Activated CD8-positive, alpha-beta memory T cell treated with anti-CD3 and anti-CD28 coated beads, Interleukin-2, amount 50 U/mL, for 4 hours (primary cell): ENCODE measurements around the gene ASXL3.

Experiments
- DNase-seq: peaks from one replicate; pipeline ENCODE4 v3.0.0-alpha.2; 2020

Gene ASXL3

GRCh38 chr18:33735428-33735827 lies 157.4 kb downstream of the ASXL3 start:
- no peak for DNase-seq

- no peak for DNase-seq
Measured at GRCh38 chr18:33741760-33742159, 163.7 kb downstream of the ASXL3 start.

DNA sequence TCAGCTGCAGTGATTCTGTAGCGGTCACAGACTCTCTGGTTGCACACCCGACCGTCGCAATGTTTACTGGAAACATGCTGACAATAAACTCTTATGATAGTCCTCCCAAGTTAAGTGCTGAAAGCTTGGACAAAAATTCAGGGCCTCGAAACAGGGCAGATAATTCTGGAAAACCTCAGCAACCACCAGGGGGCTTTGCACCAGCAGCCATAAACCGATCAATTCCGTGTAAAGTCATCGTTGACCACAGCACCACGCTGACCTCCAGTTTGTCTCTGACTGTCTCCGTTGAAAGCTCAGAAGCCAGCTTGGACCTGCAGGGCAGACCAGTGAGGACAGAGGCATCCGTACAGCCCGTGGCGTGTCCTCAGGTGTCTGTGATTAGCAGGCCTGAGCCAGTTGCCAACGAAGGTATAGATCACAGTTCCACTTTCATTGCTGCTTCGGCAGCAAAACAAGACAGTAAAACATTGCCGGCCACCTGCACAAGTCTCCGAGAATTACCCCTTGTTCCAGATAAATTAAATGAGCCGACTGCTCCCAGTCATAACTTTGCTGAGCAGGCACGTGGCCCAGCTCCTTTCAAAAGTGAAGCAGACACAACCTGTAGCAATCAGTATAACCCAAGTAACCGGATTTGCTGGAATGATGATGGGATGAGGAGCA lies 166.1 kb downstream of the ASXL3 start:
- no peak for DNase-seq

DNA sequence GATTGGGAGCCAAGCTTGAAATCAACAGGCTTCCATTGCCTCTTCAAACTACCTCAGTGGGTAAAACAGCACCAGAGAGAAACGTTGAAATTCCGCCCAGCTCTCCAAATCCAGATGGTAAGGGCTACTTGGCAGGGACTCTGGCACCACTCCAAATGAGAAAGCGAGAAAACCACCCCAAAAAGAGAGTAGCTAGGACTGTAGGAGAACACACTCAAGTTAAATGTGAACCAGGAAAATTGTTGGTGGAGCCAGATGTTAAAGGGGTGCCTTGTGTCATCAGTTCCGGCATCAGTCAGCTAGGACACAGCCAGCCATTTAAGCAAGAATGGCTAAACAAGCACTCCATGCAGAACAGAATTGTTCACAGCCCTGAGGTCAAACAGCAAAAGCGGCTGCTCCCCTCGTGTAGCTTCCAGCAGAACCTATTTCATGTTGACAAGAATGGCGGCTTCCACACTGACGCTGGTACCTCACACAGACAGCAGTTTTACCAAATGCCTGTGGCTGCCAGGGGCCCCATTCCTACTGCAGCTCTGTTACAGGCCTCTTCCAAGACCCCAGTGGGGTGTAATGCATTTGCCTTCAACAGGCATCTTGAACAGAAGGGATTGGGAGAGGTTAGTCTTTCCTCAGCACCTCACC lies 167.3 kb downstream of the ASXL3 start:
- no peak for DNase-seq

DNA sequence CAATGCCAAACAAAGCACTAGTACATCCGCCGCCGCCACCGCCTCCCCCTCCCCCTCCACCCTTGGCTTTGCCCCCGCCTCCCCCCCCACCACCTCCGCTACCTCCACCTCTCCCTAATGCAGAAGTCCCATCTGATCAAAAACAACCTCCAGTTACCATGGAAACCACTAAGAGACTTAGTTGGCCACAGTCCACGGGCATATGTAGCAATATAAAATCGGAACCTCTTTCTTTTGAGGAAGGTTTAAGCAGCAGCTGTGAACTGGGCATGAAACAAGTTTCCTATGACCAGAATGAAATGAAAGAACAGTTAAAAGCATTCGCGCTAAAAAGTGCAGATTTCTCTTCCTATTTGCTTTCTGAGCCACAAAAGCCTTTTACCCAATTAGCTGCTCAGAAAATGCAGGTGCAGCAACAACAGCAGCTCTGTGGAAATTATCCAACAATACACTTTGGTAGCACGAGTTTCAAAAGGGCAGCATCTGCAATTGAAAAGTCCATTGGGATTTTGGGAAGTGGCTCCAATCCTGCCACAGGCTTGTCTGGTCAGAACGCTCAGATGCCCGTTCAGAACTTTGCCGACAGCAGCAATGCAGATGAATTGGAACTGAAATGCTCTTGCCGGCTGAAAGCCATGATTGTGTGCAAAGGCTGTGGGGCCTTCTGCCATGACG lies 168.0 kb downstream of the ASXL3 start:
- DNase-seq = no peak

DNA sequence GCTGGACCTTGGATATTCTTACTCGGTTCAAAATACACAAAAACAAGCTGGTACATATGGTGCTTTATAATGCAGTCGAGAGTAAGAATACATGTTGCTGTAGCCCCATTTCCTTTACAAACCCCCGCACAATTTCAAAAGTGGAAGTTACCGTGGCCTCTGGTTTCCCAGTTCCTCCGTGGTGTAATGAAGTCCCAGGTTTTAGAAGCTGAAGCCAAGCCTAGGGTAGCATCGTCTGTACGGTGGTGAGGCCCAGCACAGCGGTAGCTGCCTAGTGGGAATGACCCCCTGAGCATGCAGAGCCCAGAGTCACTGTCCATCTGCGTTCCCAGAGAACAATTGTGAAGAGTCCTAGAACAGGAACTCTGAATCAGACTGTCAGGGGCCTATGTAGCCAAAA lies 171.8 kb downstream of the ASXL3 start:
- DNase-seq = no peak

DNA sequence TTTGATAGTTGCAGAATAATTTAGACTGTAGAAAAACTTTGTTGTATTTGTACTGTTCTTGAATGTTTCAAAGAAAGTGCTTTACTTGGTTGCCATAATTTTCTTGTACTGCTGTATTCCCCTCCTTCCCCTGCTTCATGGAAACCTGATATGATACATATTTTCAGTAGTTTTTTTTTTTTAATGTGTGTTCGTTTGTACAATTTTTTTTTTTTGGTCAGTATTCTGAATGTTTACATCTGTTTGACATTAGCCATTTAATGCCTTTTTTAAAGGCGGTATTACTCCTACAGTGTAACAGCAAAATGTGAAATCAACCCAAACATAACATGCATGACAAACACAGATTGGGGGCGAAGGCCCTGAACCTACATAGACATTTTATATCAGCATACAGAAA lies 172.3 kb downstream of the ASXL3 start:
- DNase-seq = no peak

DNA sequence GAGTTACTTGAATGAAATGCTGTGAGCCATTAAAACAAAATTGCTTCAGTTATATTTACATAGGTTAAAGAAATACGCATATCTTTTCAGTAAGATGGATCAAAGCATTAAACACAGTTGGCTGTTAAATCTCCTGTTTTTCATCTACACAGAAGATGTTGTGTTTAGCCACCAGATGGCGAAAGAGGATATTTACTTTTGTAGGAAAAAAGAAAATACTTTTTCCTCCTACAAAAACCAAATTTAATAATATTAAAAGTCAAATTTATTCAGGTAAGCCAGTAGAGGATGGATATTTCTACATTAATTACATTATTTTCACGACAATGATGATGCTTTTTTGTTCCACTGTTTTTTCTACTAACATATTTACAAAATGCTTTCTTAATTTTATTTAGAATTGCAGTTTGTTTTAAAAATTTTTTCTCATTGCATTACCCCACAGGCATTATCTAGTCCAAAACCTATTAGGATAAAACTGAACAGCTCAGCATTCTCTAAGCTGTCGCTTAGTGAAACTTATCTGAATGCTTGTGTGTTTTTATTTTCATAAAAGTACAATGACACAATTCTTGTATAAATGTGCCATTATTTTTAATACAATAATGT lies 173.7 kb downstream of the ASXL3 start:
- no peak for DNase-seq

DNA sequence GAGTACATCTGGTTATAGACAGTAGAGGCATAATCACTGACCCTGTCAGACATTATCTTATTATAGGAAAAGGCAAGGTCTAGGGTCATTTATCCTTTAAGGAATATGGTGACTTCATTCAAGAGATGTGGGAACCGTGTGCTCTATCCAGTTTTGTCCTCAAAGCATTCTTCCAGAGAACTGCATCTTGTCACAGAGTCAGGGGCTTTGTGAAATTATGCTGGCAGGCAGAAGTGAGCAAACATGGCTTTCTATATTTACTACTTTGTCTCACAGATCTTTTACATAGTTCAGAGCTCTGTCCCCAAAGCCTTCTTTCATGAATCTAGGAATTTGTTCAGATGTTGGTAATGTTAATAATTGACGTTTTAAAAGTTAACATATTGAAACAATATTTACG lies 177.4 kb downstream of the ASXL3 start:
- no peak for DNase-seq

DNA sequence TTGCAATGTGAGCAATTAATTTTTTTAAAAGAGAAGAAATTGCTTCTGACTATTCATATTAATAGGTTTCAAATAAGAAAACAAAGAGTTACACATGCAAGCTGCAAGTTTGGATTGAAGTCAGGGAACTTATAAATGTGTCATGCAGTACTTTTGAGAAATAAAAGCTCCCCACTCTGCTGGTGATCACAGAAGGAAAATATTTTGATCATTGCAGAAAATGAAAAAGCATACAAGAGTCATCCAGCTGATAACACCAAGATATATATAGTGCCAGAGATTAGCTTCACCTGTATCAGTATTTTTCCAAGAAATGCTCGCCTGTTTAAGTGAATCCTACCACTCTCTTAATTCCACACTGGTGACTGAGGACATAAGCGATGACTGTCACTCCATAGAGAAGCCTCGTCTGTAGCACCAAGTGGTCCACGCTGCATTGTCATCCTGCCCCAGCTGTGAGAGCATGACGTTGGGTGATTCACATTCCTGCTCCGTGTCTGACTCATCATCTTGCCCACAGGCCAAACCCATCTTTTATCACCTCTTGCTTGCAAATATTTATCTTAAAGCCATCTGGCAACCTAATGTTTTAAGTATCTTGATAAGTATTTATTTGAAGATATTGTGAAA lies 178.0 kb downstream of the ASXL3 start:
- no peak for DNase-seq

GRCh38 chr18:33757037-33757436 lies 179.0 kb downstream of the ASXL3 start:
- no peak for DNase-seq

GRCh38 chr18:33761363-33761762 lies 183.3 kb downstream of the ASXL3 start:
- no peak for DNase-seq

GRCh38 chr18:33781429-33781828 lies 203.4 kb downstream of the ASXL3 start:
- DNase-seq = no peak
